ENCODE measurements around the gene CCDC186.

The CCDC186 gene

DNA sequence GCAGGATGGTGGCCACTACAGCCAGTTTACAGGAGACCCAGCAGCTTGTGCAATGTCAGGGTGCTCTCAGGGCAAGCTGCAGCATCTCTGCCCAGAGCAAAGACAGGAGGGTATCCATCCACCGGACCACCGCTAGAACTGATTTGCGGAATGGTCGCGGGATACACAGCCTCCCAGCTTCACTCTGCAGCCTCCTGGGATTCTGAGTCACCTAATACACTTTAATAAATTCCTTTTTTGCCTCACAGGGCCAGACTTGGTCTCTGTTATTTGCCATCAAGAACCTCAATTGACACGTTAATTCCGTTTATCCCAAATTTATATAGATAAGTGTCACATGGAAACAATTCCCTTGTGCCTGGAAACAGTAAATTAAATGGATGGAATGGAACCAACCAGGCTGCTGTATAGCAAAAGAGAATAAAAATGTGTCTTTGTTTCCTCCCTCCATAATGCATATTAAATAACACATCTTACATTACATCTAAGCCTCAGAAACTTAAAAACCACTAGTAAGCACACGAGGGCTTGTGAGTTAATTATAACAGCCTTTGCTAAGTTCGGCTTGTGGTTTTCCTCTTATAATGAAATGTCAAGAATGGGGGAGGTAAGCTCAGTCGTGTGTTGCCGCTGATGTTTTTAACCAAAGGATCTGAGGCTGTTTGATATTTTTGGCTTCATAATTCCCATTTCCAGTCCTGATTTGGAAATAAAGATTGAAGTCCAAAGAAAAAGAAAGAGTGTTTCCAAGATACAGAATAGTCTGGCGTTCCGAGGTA, 78.3 kb downstream of the CCDC186 start:
- Histone ChIP-seq H3K9me3 (replicated peaks; ENCODE audit: insufficient read depth, low read length) (no peaks in the 10 kb centered on the region), H3K4me3 (ENCODE audit: low read length) (peak overlapping the region; percentile 29), H3K4me2 (ENCODE audit: low read depth, low read length) (peak overlapping the region; percentile 74), H3K36me3 (replicated peaks; ENCODE audit: insufficient read depth, low read length) (no peaks in the 10 kb centered on the region), H3K9me2 (replicated peaks; ENCODE audit: insufficient read depth, low read length) (no peaks in the 10 kb centered on the region), H3K9ac (ENCODE audit: low read length) (no peak overlapping the region), H4K20me1 (ENCODE audit: insufficient read depth, low read length) (no peaks in the 10 kb centered on the region), H3K79me2 (ENCODE audit: low read length) (no peaks in the 10 kb centered on the region), H3K4me1 (ENCODE audit: low read length) (peaks cover 39% of the 10 kb centered on the region), H3K27ac (ENCODE audit: low read length) (peak overlapping the region; percentile 53; the same call in 1 of the 2 replicates), H3F3A (ENCODE audit: insufficient read depth, low read length) (peaks cover 13% of the 10 kb centered on the region; the same call in 1 of the 2 replicates), H2AFZ (ENCODE audit: low read length) (peak overlapping the region; percentile 15), H3K27me3 (replicated peaks; ENCODE audit: insufficient read depth, low read length) (no peaks in the 10 kb centered on the region)
- peak; percentile 90 for DNase-seq
- TF ChIP-seq EZH2phosphoT487 (IDR thresholded peaks at IDR 0.05; ENCODE audit: low read length) (no peak), EZH2 (optimal IDR thresholded peaks at IDR 0.05; ENCODE audit: low read depth, low read length) (no peak)
- TF ChIP-seq, protein P1, sequence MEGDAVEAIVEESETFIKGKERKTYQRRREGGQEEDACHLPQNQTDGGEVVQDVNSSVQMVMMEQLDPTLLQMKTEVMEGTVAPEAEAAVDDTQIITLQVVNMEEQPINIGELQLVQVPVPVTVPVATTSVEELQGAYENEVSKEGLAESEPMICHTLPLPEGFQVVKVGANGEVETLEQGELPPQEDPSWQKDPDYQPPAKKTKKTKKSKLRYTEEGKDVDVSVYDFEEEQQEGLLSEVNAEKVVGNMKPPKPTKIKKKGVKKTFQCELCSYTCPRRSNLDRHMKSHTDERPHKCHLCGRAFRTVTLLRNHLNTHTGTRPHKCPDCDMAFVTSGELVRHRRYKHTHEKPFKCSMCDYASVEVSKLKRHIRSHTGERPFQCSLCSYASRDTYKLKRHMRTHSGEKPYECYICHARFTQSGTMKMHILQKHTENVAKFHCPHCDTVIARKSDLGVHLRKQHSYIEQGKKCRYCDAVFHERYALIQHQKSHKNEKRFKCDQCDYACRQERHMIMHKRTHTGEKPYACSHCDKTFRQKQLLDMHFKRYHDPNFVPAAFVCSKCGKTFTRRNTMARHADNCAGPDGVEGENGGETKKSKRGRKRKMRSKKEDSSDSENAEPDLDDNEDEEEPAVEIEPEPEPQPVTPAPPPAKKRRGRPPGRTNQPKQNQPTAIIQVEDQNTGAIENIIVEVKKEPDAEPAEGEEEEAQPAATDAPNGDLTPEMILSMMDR (IDR thresholded peaks at IDR 0.05; ENCODE audit: low read length): no peak

DNA sequence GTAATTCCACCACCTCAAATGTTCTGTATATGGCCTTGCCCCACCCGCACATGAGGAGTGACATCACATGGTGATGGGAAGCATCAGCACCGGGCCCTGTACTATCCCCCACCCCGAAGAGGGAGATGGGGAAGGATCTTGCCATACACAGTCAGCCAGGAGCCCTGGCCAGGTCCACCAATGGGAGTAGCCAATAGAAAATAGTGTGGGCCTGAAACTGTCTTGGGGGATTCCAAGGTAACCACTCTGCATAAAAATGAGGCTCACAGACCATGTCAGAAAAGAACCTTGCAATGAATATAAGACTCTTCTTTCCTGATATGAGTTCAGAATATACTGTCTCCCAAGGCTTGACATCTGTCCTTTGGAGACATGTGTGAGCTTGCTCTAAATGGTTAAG, 79.2 kb downstream of the CCDC186 start:
- H3K4me3 ChIP-seq (ENCODE audit: low read length): no peak overlapping the region
- H3K36me3 ChIP-seq (replicated peaks; ENCODE audit: insufficient read depth, low read length): no peaks in the 10 kb centered on the region
- no peaks in the 10 kb centered on the region for H3K9me3 ChIP-seq (replicated peaks; ENCODE audit: insufficient read depth, low read length)
- H3K4me2 ChIP-seq (ENCODE audit: low read depth, low read length): no peak overlapping the region
- no peak for TF ChIP-seq EZH2phosphoT487 (IDR thresholded peaks at IDR 0.05; ENCODE audit: low read length)
- TF ChIP-seq, protein P1 (IDR thresholded peaks at IDR 0.05; ENCODE audit: low read length): no peak
- TF ChIP-seq EZH2 (optimal IDR thresholded peaks at IDR 0.05; ENCODE audit: low read depth, low read length): no peak
- H2AFZ ChIP-seq (ENCODE audit: low read length): no peak overlapping the region
- H3K27me3 ChIP-seq (replicated peaks; ENCODE audit: insufficient read depth, low read length): no peaks in the 10 kb centered on the region
- no peak overlapping the region for H3K27ac ChIP-seq (ENCODE audit: low read length)
- no peaks in the 10 kb centered on the region for H4K20me1 ChIP-seq (ENCODE audit: insufficient read depth, low read length)
- DNase-seq: no peak
- peaks cover 39% of the 10 kb centered on the region for H3K4me1 ChIP-seq (ENCODE audit: low read length)
- H3F3A ChIP-seq (ENCODE audit: insufficient read depth, low read length): peaks cover 13% of the 10 kb centered on the region; the same call in 1 of the 2 replicates
- H3K79me2 ChIP-seq (ENCODE audit: low read length): no peaks in the 10 kb centered on the region
- no peak overlapping the region for H3K9ac ChIP-seq (ENCODE audit: low read length)
- H3K9me2 ChIP-seq (replicated peaks; ENCODE audit: insufficient read depth, low read length): no peaks in the 10 kb centered on the region

DNA sequence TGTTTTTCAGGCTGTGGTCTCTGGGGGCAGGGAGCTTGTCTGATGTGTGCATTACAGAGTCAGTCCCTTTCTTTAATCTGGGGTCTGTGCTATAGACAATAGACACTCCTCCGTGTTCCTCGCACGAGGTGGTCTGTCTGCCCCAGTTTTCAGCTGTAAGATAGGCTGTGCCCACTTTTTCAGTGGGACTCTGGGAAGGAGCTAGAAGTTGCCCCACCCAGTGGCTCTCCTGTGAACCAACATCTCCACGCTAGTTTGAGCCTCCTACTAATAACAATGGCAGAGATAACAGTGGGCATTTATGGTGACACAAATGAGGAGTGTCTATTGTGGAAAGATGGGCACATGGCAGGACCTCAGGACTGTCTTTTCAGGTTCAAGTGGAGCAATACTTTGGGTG, 86.3 kb downstream of the CCDC186 start:
- no peak overlapping the region for H3K27ac ChIP-seq (ENCODE audit: low read length)
- H3K4me3 ChIP-seq (ENCODE audit: low read length): no peak overlapping the region
- H3K4me1 ChIP-seq (ENCODE audit: low read length): no peaks in the 10 kb centered on the region
- no peaks in the 10 kb centered on the region for H3K9me2 ChIP-seq (replicated peaks; ENCODE audit: insufficient read depth, low read length)
- no peak overlapping the region for H3K9ac ChIP-seq (ENCODE audit: low read length)
- H3K9me3 ChIP-seq (replicated peaks; ENCODE audit: insufficient read depth, low read length): no peaks in the 10 kb centered on the region
- H3K36me3 ChIP-seq (replicated peaks; ENCODE audit: insufficient read depth, low read length): no peaks in the 10 kb centered on the region
- no peak for DNase-seq
- H3K79me2 ChIP-seq (ENCODE audit: low read length): no peaks in the 10 kb centered on the region
- H3K4me2 ChIP-seq (ENCODE audit: low read depth, low read length): no peak overlapping the region
- no peak overlapping the region for H2AFZ ChIP-seq (ENCODE audit: low read length)
- no peaks in the 10 kb centered on the region for H3K27me3 ChIP-seq (replicated peaks; ENCODE audit: insufficient read depth, low read length)
- TF ChIP-seq, protein P1 (IDR thresholded peaks at IDR 0.05; ENCODE audit: low read length): no peak
- TF ChIP-seq EZH2 (optimal IDR thresholded peaks at IDR 0.05; ENCODE audit: low read depth, low read length): no peak
- TF ChIP-seq EZH2phosphoT487 (IDR thresholded peaks at IDR 0.05; ENCODE audit: low read length): no peak
- H4K20me1 ChIP-seq (ENCODE audit: insufficient read depth, low read length): no peaks in the 10 kb centered on the region
- H3F3A ChIP-seq (ENCODE audit: insufficient read depth, low read length): peaks cover 4% of the 10 kb centered on the region; the same call in 1 of the 2 replicates

Data from MM.1S (cell line).